GM12878 (cell line): Measurements from ENCODE around the gene TCF4.

Experiments
- ATF7 ChIP-seq: fragments of 450-650 bp; IDR thresholded peaks from 2 replicates; pipeline ENCODE4 v1.6.1; 2016; ENCODE audit warnings: low read depth, mild to moderate bottlenecking
- BACH1 ChIP-seq: fragments of 450-650 bp; IDR thresholded peaks from 2 replicates; pipeline ENCODE4 v1.6.1; 2017; ENCODE audit warnings: mild to moderate bottlenecking, borderline replicate concordance
- CHD2 ChIP-seq: IDR thresholded peaks from 2 replicates; pipeline ENCODE4 v1.6.1; 2011; ENCODE audit warnings: low read depth, low read length, improper control_type of control experiment, borderline replicate concordance
- ZZZ3 ChIP-seq: IDR thresholded peaks from 2 replicates; pipeline ENCODE4 v1.6.1; 2011; ENCODE audit warnings: low read depth; ENCODE audit not compliant: control insufficient read depth, insufficient read length
- TF ChIP-seq, protein P1 (sequence below), 3 experiments: IDR thresholded peaks in 2 of 3; conservative IDR thresholded peaks in 1 of 3; 2 replicates each; pipeline ENCODE4 v1.5.1; 2011; ENCODE audit warnings: low read depth in 3 of 3, low read length in 3 of 3, mild to moderate bottlenecking in 3 of 3, control low read depth in 2 of 3, moderate library complexity in 2 of 3, inconsistent platforms in 1 of 3, mixed read lengths in 1 of 3; ENCODE audit not compliant: control insufficient read depth in 2 of 3, insufficient read depth in 1 of 3; ENCODE audit errors: extremely low read depth in 1 of 3

DNA sequence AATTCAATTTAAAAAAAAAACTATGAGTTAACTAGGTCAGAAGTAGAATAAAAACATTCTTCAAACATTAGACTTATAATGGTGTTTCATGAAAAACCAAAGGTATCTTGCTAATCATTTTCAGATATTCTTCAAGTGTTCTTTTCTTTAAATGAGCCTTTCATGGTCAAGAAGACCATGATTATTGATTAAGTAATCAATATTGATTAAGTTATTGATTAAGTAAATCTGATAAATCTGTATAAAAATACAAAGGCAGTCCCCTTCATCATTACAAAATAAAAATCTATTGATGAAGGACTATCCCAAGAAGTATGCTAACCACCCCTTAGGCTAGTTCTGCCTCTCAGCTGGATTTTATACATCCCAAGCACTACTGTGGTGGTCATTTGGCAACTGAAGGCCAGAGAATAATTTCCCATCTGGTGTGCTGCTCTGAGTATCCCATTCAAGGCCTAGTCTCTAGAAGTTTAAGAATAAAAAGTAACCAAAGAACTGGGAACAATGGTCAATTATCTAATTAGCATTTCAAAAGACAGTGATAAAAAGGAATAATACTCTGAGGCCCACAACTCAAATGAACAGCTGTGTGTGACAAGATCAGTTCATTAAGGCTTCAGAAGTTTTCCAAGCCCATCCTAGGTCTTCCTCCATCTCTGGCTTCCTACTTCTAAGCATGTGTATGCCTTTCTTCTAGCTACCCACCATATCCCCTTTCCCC lies 63.5 kb downstream of the TCF4 start:
- no peak for TF ChIP-seq CHD2
- no peak for TF ChIP-seq ATF7
- TF ChIP-seq, protein P1, sequence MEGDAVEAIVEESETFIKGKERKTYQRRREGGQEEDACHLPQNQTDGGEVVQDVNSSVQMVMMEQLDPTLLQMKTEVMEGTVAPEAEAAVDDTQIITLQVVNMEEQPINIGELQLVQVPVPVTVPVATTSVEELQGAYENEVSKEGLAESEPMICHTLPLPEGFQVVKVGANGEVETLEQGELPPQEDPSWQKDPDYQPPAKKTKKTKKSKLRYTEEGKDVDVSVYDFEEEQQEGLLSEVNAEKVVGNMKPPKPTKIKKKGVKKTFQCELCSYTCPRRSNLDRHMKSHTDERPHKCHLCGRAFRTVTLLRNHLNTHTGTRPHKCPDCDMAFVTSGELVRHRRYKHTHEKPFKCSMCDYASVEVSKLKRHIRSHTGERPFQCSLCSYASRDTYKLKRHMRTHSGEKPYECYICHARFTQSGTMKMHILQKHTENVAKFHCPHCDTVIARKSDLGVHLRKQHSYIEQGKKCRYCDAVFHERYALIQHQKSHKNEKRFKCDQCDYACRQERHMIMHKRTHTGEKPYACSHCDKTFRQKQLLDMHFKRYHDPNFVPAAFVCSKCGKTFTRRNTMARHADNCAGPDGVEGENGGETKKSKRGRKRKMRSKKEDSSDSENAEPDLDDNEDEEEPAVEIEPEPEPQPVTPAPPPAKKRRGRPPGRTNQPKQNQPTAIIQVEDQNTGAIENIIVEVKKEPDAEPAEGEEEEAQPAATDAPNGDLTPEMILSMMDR (IDR thresholded peaks at IDR 0.05 in 2 of 3, conservative IDR thresholded peaks at IDR 0.05 in 1 of 3; ENCODE audit: control insufficient read depth in 2 of 3, extremely low read depth in 1 of 3, insufficient read depth in 1 of 3, low read depth in 3 of 3, low read length in 3 of 3), result no peak
- TF ChIP-seq BACH1, result no peak
- no peak for TF ChIP-seq ZZZ3
